Activated CD4-positive, alpha-beta T cell treated with anti-CD3 and anti-CD28 coated beads for 1 hour (primary cell): ENCODE data around the gene FGF13.

ENCODE experiments used
- DNase-seq: peaks from one replicate; pipeline ENCODE4 v3.0.0-alpha.2; 2020

Gene FGF13

GRCh38 chrX:138651494-138651893 is 60.0 kb downstream of the FGF13 start:
- DNase-seq, result no peak

DNA sequence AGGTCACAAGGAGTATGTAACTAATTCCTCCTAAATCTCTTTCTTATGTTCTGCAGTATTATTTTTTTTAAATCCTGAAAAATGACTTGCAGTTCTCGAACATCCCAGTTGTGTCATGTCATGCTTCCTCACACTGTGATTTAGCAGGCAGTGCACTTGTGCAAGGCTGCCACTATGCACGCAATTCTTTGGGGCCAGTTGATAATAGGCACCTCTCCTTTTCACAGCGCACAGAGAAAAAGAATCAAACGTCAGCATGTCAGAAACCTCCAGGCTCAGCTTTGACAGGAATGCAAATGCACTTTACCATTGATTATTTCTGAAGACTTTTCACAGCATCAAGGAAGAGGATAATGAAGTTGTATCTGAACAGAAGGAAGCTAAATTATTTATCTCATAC is 62.9 kb downstream of the FGF13 start:
- no peak for DNase-seq

DNA sequence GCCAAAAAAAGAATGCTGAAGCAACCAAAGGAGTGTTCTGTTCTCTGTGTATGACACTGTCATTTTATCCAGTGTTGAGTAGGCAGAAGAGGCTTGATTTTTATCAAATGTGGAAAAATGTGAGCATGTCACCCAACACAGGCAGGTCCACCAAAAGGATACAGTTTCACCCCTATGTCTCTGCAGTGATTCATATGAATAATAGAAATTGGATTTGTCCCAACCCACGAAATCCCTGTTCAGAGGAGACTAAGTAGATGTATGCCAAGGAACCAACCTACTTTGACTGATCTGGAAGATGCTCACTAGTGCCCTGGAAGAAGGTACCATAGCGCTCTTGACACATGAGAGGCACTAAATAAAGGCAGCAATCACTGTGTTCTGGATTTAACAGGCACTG is 72.5 kb downstream of the FGF13 start:
- DNase-seq, result no peak
